ENCODE data around the gene LRRFIP1.

DNA sequence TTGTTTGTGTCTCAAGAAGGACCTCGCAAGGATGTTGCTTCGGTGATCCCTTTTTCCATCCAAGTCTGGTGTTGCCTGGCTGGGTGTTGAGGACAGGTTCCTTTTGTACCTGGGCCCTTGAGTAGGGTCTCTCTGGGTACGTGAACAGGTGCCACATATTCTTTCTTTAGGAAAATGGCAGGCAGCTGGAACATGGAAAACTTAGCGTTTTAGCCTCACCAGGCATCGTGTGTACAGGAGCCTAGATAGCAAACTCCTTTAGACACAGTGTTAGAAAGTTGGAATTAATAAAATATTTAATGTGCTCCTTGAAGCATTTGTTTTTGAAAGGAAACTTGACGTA lies 116.9 kb downstream of the LRRFIP1 start:
- TF ChIP-seq, protein P1, sequence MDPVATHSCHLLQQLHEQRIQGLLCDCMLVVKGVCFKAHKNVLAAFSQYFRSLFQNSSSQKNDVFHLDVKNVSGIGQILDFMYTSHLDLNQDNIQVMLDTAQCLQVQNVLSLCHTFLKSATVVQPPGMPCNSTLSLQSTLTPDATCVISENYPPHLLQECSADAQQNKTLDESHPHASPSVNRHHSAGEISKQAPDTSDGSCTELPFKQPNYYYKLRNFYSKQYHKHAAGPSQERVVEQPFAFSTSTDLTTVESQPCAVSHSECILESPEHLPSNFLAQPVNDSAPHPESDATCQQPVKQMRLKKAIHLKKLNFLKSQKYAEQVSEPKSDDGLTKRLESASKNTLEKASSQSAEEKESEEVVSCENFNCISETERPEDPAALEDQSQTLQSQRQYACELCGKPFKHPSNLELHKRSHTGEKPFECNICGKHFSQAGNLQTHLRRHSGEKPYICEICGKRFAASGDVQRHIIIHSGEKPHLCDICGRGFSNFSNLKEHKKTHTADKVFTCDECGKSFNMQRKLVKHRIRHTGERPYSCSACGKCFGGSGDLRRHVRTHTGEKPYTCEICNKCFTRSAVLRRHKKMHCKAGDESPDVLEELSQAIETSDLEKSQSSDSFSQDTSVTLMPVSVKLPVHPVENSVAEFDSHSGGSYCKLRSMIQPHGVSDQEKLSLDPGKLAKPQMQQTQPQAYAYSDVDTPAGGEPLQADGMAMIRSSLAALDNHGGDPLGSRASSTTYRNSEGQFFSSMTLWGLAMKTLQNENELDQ (CRISPR knock-in tag; IDR thresholded peaks at IDR 0.05; ENCODE audit: borderline replicate concordance), result no peak
- TF ChIP-seq YY1 (IDR thresholded peaks at IDR 0.05; ENCODE audit: insufficient read depth, insufficient replicate concordance, low read depth, low read length), result no peak
- no peak for TF ChIP-seq FOXP1 (IDR thresholded peaks at IDR 0.05)
- no peak for TF ChIP-seq FOXP1 (CRISPR knock-in tag; IDR thresholded peaks at IDR 0.05)

Data from HepG2 (cell line).